Measurements from ENCODE around the gene EPHB3. TPM values are rescaled to one million over a fixed set of nuclear protein-coding genes. Genes with fewer than 3 reads are reported as not detected.
"Not testable (repeated sequence)": the region's sequence is repeated elsewhere in the genome, so short reads cannot be mapped to it uniquely, and the experiment has no call there.

Gene EPHB3
- total RNA-seq, 3 donors from 2014 or later (not counting 1 experiment from before 2014, with no cell fraction given): not detected

GRCh38 chr3:184620475-184621119 lies 59.0 kb downstream of the EPHB3 start:
- H3K9me3 Mint-ChIP-seq: no peaks in the 10 kb centered on the region
- Histone ChIP-seq H3K4me1 (ENCODE audit: control insufficient read depth, insufficient read depth, low read length) (peaks cover 19% of the 10 kb centered on the region), H3K9me3 (ENCODE audit: control insufficient read depth, insufficient read depth, low read length) (no peaks in the 10 kb centered on the region), H3K36me3 (ENCODE audit: control insufficient read depth, insufficient read depth, low read length) (no peaks in the 10 kb centered on the region), H3K27ac (ENCODE audit: low read length) (no peak overlapping the region), H3K4me3 (ENCODE audit: low read length) (no peak overlapping the region), H3K27me3 (ENCODE audit: control insufficient read depth, insufficient read depth, low read length) (peaks cover 3% of the 10 kb centered on the region)
- intact Hi-C loops (cut with micrococcal nuclease): no loop called here
- ATAC-seq (no peak), DNase-seq (no peak)
- TF ChIP-seq CTCF (IDR thresholded peaks at IDR 0.05): no peak
- no peaks in the 10 kb centered on the region for H3K36me3 Mint-ChIP-seq
- H3K4me1 Mint-ChIP-seq: peaks cover 13 to 14% of the 10 kb centered on the region in 2 donors
- H3K4me3 Mint-ChIP-seq: no peak overlapping the region
- no peak overlapping the region for H3K27ac Mint-ChIP-seq
- 78% methylated on average over 5 of the region's 7 CpGs for WGBS (ENCODE audit: insufficient coverage)
- peaks cover 20 to 30% of the 10 kb centered on the region in 2 donors for H3K27me3 Mint-ChIP-seq (ENCODE audit: low read depth in 2 of 2)

GRCh38 chr3:184622156-184622555 lies 60.6 kb downstream of the EPHB3 start:
- H3K36me3 Mint-ChIP-seq; intact Hi-C loops (cut with micrococcal nuclease); H3K36me3 ChIP-seq (ENCODE audit: control insufficient read depth, insufficient read depth, low read length); DNase-seq; H3K4me3 ChIP-seq (ENCODE audit: low read length); H3K27ac Mint-ChIP-seq; H3K4me3 Mint-ChIP-seq; ATAC-seq; H3K27me3 ChIP-seq (ENCODE audit: control insufficient read depth, insufficient read depth, low read length); H3K9me3 ChIP-seq (ENCODE audit: control insufficient read depth, insufficient read depth, low read length); H3K9me3 Mint-ChIP-seq; H3K27ac ChIP-seq (ENCODE audit: low read length): not testable (repeated sequence)
- Mint-ChIP-seq H3K27me3 (ENCODE audit: low read depth in 2 of 2) (peaks cover 7 to 18% of the 10 kb centered on the region in 2 donors), H3K4me1 (peaks cover 13 to 14% of the 10 kb centered on the region in 2 donors)
- 92% methylated on average over 13 of the region's 13 CpGs for WGBS (ENCODE audit: insufficient coverage)
- peaks cover 19% of the 10 kb centered on the region for H3K4me1 ChIP-seq (ENCODE audit: control insufficient read depth, insufficient read depth, low read length)

GRCh38 chr3:184626923-184627322 lies 65.3 kb downstream of the EPHB3 start:
- Histone ChIP-seq H3K27ac (ENCODE audit: low read length) (no peak overlapping the region), H3K9me3 (ENCODE audit: control insufficient read depth, insufficient read depth, low read length) (no peaks in the 10 kb centered on the region), H3K36me3 (ENCODE audit: control insufficient read depth, insufficient read depth, low read length) (no peaks in the 10 kb centered on the region), H3K4me1 (ENCODE audit: control insufficient read depth, insufficient read depth, low read length) (no peaks in the 10 kb centered on the region), H3K27me3 (ENCODE audit: control insufficient read depth, insufficient read depth, low read length) (no peaks in the 10 kb centered on the region), H3K4me3 (ENCODE audit: low read length) (no peak overlapping the region)
- no peaks in the 10 kb centered on the region for H3K36me3 Mint-ChIP-seq
- no peaks in the 10 kb centered on the region for H3K4me1 Mint-ChIP-seq
- DNase-seq (no peak), ATAC-seq (no peak)
- TF ChIP-seq CTCF (IDR thresholded peaks at IDR 0.05): no peak
- intact Hi-C loops (cut with micrococcal nuclease): no loop called here
- no peaks in the 10 kb centered on the region for H3K9me3 Mint-ChIP-seq
- H3K4me3 Mint-ChIP-seq: no peak overlapping the region
- 84% methylated on average over 5 of the region's 6 CpGs for WGBS (ENCODE audit: insufficient coverage)
- H3K27me3 Mint-ChIP-seq (ENCODE audit: low read depth in 2 of 2): no peaks in the 10 kb centered on the region
- no peak overlapping the region for H3K27ac Mint-ChIP-seq

GRCh38 chr3:184629555-184630160 lies 68.1 kb downstream of the EPHB3 start:
- H3K4me3 ChIP-seq (ENCODE audit: low read length): no peak overlapping the region
- no peak for TF ChIP-seq CTCF (IDR thresholded peaks at IDR 0.05)
- no peaks in the 10 kb centered on the region for H3K36me3 Mint-ChIP-seq
- intact Hi-C loops (cut with micrococcal nuclease): no loop called here
- ATAC-seq (no peak), DNase-seq (no peak)
- no peaks in the 10 kb centered on the region for H3K4me1 ChIP-seq (ENCODE audit: control insufficient read depth, insufficient read depth, low read length)
- no peak overlapping the region for H3K27ac ChIP-seq (ENCODE audit: low read length)
- no peaks in the 10 kb centered on the region for H3K9me3 Mint-ChIP-seq
- H3K9me3 ChIP-seq (ENCODE audit: control insufficient read depth, insufficient read depth, low read length): no peaks in the 10 kb centered on the region
- no peaks in the 10 kb centered on the region for H3K4me1 Mint-ChIP-seq
- H3K36me3 ChIP-seq (ENCODE audit: control insufficient read depth, insufficient read depth, low read length): no peaks in the 10 kb centered on the region
- peaks cover 0 to 6% of the 10 kb centered on the region in 2 donors for H3K27me3 Mint-ChIP-seq (ENCODE audit: low read depth in 2 of 2)
- H3K4me3 Mint-ChIP-seq: no peak overlapping the region
- 93% methylated on average over 19 of the region's 23 CpGs for WGBS (ENCODE audit: insufficient coverage)
- H3K27ac Mint-ChIP-seq: no peak overlapping the region
- H3K27me3 ChIP-seq (ENCODE audit: control insufficient read depth, insufficient read depth, low read length): no peaks in the 10 kb centered on the region
